ENCODE data around the gene PEX11A. TPM values are rescaled to one million over a fixed set of nuclear protein-coding genes. Genes with fewer than 3 reads are reported as not detected.
"Not testable (repeated sequence)": the region's sequence is repeated elsewhere in the genome, so short reads cannot be mapped to it uniquely, and the experiment has no call there.

Gene PEX11A, protein sequence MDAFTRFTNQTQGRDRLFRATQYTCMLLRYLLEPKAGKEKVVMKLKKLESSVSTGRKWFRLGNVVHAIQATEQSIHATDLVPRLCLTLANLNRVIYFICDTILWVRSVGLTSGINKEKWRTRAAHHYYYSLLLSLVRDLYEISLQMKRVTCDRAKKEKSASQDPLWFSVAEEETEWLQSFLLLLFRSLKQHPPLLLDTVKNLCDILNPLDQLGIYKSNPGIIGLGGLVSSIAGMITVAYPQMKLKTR
- total RNA-seq (2014; rRNA removed; shearing (Covaris generic)): 3.7 and 4.3 TPM in 2 replicates

DNA sequence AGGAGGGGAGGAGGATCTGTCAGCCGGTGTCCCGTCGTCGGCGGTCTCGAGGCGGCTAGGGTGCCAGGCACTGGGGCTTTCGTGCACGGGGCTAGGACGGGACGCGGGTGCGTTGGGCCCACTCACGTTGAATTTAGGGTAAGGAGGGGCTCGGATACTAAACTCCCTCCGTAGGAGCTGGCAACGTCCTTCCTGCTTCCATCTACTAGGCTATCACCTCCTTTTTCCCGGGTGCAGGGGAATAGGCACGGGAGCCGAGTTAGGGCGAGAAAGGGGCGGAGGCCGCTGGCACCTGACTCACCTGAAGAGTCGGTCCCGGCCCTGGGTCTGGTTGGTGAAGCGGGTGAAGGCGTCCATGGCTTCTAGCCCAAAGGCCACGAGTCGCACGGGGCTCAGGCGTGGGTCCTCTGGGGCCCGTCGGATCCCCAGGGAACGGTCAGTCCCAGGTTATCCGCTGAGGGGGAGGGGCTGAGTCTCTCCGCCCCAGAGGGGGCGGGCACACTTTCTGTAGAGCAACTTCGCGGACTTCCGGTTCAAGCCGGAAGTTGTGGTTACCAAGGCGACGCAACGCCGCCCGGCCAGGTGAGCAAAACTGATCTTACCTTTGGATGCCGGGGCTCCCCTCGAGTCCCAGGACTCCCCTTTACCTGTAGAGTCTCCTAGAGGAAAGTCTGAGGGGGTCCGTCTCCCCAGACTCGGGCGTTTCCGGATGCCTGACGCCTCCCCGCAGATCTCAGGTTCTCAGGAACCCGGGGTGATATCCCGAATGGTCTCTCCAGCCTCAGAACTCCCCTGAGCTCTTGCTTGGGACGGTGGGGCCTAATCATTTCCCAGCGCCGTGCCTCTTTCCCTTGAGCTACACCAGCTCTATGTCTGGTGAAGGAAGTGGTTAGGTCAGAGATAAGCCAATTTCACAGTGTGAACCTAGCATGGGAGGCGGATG, at the start of gene PEX11A, which contains the start of gene WDR93:
TSS of gene PEX11A (minus strand) at position 479 of the 943 bp plus-strand sequence. CDS start at position 357, 122 bp downstream.
TSS of gene WDR93 (plus strand) at position 536 of the 943 bp plus-strand sequence. CDS start 10,936 bp downstream, outside the sequence.
- peak; percentile 72 for DNase-seq (ENCODE audit: low read depth)

DNA sequence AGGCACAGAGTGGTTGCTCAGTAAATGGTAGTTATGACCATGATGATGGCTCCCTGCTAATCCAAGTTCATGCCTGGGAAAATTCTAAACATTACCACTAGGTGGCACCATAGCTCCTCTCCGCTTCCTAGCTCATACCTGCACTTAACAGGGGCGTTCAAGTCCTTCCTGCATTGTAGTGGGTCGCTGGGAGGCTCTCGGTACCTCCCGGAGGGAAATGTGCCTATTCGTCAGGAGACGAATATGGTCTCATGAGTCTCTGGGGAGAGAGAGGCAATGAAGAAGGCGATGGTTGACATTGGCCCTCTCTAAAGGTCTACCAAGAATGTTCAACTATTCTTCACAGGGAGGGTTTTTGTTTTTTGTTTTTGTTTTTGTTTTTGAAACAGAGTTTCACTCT, 49.6 kb upstream of the PEX11A start:
- DNase-seq (ENCODE audit: low read depth): peak; percentile 69

DNA sequence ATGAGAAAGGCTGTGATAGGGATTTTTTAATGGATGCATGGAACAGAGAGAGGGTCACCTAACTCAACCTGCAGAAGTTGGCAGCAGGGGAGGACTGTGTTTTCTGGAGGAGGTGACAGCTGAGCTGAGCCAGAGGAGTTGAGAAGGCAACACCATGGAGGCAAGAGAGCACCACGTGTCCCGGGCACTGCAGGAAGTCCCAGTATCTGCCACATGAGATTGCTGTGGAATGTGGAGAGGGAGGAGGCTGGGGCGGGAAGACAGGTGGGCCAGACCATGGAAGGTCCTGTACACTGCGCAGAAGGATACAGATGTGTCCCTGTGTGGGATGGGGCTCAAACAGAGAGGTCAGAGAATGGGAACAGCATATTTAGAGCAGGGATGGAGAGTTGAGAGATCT, 45.2 kb upstream of the PEX11A start:
- DNase-seq (ENCODE audit: low read depth): no peak

DNA sequence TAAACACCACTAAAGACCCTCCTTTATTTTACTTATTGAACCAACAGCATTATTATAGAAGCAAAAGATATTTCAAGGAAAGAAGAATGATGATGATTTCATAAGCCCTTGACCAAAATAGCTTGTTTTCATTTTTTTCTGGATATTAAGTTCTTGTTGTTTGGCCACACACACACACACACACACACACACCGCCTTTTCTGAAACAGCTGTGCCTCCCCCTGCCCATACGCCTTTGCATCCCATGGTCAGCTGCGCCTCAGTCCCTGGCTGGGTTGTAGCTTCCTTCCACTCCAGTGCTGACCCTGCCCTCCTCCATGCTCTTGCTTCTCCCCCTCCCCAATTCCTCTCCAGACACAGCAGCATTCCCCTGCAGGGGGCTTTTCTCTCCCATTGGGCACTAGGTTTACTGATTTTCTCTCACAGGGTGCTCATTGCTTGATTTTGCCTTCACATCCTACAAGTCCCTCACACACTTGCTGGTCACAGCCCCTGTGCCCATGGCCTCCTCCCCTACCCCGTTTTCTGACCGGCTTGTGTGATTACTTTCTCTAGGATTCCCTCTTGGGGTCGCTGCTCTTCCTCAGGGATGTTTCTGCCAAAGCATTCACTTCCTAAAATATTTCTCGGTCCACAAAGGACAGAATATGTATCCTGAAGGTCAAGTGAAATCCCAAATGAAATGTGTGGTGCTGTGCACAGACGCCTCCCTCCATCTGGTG, 42.1 kb upstream of the PEX11A start:
- DNase-seq (ENCODE audit: low read depth): no peak

DNA sequence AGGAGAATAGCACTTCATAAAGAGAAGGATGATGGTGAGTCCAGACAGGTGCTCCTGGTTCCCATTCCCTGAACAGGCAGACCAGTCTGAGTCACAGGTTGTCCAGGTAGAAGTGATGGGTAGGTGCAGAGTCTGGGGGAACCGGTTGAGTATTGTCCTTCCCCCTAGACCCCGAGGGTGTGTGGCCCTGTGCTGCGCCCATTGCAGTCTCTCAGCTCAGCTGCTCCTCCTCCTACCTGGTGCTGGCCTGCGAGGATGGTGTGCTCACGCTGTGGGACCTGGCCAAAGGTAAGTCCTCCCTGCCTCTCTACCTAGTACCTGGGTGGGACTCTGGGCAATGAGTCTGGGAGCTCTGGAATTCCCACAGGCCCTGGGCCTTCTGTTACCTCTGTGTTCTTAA, 40.7 kb upstream of the PEX11A start:
- DNase-seq (ENCODE audit: low read depth): no peak

DNA sequence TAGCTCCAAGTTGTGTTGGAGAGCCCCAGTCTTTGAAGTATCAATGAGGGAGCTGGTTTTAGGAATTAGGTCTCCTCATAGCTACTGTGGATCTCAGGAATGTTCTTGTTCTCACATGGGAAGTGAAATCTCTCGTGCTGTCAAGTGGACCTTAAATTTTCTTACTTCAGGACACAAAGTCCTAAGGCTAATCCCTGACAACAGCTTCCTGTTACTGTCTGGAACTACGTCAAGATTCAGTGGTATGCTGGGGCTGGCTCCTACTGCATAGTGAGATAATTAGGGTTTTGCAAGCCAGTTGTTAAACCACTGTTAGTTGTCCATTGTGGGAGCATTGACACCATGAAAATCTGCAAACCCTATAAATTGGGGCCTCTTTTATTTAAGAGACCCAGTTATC, 37.7 kb upstream of the PEX11A start:
- no peak for DNase-seq (ENCODE audit: low read depth)

DNA sequence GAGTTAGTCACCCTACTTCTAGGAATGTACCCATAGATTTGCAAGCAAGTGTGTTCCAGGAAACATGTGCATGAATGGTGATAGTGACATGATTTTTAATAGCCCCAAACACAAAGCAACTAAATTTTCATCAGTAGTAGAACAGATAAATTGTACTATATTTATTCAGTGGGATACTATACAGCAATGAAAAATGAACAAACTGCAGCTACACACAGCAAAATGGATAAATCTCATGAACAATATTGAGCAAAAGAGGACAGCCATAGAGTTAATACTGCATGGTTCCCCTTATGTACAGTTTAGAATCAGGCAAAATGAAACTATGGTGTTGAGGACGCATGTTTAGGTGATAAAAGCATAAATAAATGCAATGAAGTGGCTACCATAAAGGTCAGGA, 34.5 kb upstream of the PEX11A start:
- DNase-seq (ENCODE audit: low read depth): no peak

DNA sequence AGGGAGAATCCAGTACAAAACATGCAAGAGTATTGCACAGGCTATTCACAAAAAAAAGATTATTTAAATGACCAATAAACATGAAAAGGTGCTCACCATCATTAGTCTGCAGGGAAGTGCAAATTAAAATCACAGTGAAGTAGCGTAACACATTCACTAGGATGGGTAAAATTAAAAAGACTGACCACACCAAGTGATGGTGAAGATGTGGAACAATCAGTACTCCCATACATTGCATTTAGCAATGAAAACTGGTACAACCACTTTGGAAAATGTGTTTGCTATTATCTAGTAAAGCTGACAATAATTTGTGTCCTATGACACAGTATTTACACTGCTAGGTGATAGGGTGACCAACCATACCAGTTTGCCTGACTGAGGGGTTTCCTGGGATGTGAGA, 34.1 kb upstream of the PEX11A start:
- no peak for DNase-seq (ENCODE audit: low read depth)

DNA sequence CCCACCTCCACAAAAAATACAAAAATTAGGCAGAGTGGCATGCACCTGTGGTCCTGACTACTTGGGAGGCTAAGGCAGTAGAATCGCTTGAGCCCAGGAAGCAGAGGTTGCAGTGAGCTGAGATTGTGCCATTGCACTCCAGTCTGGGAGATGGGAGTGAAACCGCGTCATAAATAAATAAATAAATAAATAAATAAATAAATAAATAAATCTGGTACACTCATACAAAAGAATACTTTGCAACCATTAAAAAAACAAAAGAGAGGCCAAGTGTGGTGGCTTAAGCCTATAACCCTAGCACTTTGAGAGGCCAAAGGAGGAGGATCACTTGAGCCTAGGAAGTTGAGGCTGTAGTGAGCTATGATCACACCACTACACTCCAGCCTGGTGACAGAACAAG, 32.5 kb upstream of the PEX11A start:
- no peak for DNase-seq (ENCODE audit: low read depth)

DNA sequence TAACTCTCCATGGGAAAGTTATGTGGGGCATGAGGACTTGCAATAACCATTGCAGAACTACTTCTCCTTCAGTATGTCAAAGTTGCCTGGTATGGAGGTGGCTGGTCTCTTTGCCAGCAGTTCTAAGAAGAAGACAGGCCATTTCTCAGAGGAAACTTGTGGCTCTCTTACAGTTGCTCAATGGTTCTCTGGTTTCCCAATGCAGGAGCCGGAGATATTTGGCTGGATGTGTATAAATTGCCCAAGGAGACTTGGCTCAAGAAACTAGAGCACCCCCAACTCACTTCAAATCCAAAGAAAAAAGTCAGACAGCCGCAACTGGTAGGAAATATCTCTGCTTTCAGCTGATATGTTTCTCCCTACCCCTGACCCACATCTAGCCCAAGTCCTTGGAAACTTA, 24.2 kb upstream of the PEX11A start:
- no peak for DNase-seq (ENCODE audit: low read depth)

DNA sequence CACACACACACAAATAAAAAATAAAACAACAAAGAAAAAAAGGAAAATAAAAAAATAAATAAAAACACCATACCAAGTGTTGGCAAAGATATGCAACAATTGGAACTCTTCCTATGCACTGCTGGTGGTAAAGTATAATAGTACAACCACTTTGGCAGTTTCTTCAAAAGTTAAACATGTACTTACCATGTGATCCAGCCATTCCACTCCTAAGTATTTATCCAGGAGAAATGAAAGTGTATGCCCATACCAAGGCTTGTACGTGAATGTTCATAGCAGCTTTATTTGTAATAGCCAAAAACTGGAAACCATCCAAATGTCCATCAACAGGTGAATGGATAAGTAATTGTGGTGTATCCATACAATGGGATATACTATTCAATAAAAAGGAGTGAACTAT, 17.0 kb upstream of the PEX11A start:
- DNase-seq (ENCODE audit: low read depth): no peak

DNA sequence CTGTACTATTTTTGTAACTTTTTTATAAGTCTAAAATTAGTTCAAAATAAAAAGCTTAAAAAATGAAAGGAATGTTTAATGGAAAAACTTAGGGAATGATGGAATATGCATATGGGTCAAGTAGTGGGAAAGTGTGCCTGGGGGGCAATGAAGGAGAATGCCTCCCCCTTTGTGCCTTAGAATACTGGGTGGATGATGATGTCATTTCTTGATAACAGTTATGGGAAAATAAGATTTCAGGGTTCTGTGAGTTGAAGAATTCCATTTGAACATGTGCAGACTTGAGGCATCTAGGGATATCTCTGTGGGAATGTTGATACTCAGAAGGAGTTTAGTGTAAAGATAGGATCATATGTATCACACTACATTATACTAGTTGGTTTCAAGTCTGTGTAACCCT, 13.9 kb upstream of the PEX11A start:
- DNase-seq (ENCODE audit: low read depth): no peak

DNA sequence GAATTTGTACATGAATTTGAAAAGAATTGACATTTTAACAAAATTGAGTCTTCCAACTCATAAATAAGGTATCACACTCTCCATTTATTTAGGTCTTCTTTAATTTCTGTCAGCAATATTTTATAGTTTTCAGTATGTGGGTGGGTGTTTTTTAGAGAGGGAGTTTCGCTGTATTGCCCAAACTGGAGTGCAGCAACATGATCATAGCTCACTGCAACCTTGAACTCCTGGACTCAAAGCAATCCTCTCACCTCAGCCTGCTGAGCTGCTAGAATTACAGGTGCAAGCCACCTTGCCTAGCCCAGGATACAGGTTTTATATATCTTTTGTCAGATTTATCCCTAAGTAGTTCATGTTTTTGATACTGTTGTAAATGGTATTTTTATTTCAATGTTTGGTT, 4.6 kb upstream of the PEX11A start:
- DNase-seq (ENCODE audit: low read depth): no peak

DNA sequence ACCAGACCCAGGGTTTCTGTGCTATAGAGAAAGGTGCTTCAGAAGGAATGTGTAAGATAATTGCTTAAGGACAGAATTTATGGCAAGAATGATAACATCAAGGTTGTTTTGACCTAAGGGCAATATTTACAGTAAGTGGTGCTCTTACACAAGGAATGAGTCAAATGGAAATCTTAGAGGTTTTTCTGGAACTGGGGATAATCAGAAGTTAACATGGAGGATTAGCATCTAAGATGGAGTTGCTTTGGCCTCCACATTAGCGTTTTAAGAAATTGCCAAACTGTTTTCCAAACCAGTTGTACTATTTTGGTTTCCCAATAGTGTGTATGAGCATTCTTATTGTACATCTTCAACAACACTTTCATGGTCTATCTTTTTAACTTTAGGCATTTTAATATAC, 3.1 kb upstream of the PEX11A start:
- no peak for DNase-seq (ENCODE audit: low read depth)

DNA sequence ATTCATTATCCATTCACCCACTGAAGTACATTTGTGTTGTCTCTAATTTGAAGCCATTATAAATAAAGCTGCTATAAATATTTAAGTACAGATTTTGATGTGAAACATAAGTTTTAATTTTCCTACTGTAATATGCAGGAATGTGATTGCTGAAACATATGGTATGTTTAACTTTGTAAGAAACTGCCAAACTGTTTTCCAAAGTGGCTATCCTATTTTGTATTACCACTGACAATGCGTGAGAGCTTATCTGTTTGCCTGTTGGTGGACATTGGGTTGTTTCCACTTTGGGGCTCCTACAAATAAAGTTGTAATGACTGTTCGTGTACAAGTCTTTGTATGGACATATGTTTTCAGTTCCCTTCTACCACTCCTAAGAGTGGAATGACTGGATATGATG, 2.5 kb upstream of the PEX11A start:
- no peak for DNase-seq (ENCODE audit: low read depth)

DNA sequence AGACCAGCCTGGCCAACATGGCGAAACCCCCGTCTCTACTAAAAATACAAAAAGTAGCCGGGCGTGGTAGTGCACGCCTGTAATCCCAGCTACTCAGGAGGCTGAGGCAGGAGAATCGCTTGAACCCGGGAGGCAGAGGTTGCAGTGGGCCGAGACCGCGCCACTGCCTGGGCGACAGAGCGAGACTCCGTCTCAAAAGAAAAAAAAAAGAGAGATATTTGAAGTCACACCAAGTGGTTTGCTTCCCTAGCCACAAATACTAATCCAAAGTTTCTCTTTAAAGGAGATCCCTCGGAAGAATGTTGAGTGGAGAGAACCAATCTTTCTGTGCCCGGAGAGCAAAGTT, 651 bp downstream of the PEX11A start:
- DNase-seq (ENCODE audit: low read depth): not testable (repeated sequence)

DNA sequence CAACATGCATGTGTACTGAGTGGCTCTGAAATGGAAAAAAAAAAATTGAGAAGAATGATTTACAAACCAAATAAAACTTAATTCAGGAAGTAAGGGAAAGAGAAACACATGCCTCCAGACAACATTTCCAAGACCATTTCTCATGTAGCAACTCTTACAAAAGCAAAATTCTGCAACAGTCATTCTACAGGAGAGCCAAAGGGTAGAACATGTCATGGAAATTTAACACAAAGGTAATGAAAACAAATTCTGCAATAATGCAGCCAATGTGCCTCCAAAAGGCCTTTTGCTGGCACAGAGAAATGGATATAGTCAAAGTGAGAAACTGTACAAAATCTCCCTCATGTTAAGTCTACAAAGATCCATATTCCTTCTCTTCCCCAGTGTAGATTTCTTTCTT, 4.0 kb downstream of the PEX11A start:
- no peak for DNase-seq (ENCODE audit: low read depth)

DNA sequence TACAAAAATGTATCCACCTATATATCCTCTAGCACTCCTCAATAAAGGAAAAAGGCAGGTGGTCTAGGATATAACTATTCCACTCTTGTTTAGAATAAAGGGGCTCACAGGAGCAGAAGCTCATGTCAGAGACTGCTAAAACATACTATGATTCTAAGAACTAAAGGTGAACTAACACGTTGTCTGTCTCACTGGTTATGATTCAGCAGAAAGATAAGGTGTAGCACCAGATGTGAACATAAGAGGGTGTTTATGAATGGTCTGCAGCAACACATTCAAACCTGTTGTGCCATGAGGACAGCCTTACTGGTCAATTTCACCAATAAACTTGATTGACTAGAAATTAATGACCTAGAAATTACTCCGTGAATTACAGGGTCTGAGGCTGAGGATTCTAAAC, 4.6 kb downstream of the PEX11A start:
- no peak for DNase-seq (ENCODE audit: low read depth)

DNA sequence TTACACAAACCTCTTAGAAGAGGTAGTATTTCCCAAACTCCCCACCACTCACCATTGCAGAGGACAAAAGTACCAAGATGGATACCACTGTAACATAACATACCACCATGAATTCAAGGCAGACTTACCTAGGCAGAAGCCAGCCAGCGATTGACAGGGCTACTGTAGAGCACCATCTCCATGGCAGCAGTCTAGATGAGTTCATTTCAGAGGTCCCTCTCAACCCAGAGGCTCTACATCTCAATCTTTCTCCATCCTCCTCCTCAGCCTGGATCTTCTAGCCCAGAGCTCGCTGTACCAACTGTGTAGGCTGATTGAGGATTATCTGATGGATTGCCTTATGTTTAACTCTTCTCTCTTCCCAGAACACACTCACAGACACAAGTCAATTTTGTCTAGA, 9.4 kb downstream of the PEX11A start:
- DNase-seq (ENCODE audit: low read depth): no peak

DNA sequence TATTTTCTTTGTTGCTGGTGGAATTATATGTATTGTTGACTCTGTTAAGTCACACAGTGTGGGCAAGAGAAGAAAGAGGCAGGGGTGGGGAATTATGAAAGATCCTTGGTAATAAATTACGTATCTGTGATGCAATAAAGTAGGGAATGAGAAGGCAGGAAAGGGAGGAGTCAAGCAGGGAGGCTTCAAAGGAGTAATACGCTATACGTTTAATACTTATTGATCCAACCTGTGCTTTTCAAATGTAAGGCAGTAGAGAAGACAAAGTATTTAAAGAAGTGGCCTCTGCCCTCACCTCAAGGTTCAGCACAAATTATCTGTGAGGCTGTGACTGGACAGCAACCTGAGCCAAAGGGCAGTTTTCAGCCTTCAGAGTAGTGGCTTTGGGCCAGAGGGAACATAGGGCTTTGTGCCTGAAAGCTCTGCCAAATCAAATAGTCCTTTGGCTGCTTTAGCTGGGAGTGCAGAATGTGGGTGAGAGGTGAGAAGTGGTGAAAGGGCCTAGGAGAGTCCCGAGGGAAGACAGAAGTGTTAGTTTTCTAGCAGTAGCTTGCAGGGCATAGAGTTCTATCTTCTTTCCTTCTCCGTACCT, 10.2 kb downstream of the PEX11A start:
- DNase-seq (ENCODE audit: low read depth): peak; percentile 31

DNA sequence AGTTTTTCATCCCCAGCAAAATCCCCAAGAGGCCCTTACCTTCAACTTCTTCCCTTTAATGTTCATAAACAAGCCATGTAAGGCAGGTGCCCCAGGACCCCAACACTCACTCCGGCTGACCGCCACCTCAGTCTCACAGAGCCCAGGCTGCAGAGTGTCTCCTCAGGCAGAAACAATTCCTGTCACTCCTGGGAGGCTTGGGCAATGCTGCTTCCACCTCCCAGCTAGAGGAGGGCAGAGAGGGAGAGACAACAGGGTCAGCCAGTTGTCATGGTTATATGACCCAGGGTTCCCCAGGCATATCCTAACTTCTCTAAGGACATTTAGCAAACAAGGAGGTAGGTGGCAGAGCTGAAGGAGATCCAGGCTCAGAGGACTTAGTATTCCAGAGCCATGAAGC, 11.3 kb downstream of the PEX11A start, which contains the start of gene PLIN1:
TSS of gene PLIN1 (minus strand) at position 156 of the 400 bp plus-strand sequence. CDS start 1,878 bp downstream, outside the sequence.
- DNase-seq (ENCODE audit: low read depth): no peak

DNA sequence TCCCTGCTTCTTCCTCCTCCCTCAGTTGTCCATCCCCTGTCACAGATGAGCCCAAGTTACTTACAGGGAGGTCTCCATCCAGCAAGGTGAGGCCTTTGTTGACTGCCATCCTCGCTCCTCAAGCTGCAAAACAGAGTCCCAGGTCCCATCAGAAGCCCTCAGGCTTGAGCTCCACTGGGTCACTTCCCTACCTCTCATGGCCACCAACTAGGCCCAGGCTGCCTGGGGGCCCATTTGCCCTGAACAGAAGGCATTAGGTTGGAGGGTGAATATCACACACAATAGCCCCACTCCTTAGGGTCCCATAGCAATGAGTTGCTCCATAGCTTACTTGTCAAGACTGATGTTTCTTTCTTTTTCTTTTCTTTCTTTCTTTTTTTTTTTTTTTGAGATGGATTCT, 13.2 kb downstream of the PEX11A start:
- no peak for DNase-seq (ENCODE audit: low read depth)

Data from Daoy (cell line).